A549 treated with GW870086 at 1 μM for 4 hours (cell line): ENCODE measurements around the gene PNN. TPM values are rescaled to one million over a fixed set of nuclear protein-coding genes. Genes with fewer than 3 reads are reported as not detected.

ENCODE experiments used
- total RNA-seq: library from RNA; stranded (reverse); fragments of 200-300 nt; extraction: Qiagen RNA extraction; gene quantifications from 5 replicates; pipeline ENCODE4 v1.2.3, GENCODE V29; 2022; ENCODE audit warnings: low read depth

Gene PNN
- total RNA-seq, result 36.0 to 53.9 TPM (median 44.5 TPM) in 5 replicates

GRCh38 chr14:39174560-39175444 lies at the start of gene PNN:
PNN (plus strand) TSS chr14:39175254; CDS start chr14:39175280, 26 bp downstream.

Other genes starting within 250 kb of the PNN start
- 59.8 to 88.0 TPM (median 84.4 TPM) in 5 replicates for gene SEC23A, start 72.0 kb upstream of the PNN start, total RNA-seq
- gene GEMIN2, start 60.9 kb upstream of the PNN start, total RNA-seq, result 21.9 to 33.6 TPM (median 24.9 TPM) in 5 replicates
- gene TRAPPC6B, start 4.9 kb upstream of the PNN start, total RNA-seq, result 11.2 to 15.7 TPM (median 14.6 TPM) in 5 replicates
- 20.3 to 21.2 TPM (median 20.9 TPM) in 5 replicates for gene MIA2, start 58.7 kb downstream of the PNN start, total RNA-seq